Fibroblast of lung (primary cell): ENCODE measurements around the gene KIF15.

ENCODE experiments used
- EZH2 ChIP-seq: IDR thresholded peaks from 2 replicates; pipeline ENCODE4 v1.5.1; 2012; ENCODE audit warnings: low read length, control low read depth, mild to moderate bottlenecking; ENCODE audit errors: missing control alignments
- TF ChIP-seq, protein P1 (sequence below), 2 donors: IDR thresholded peaks in 1 of 2; conservative IDR thresholded peaks in 1 of 2; 1 replicate in 1 of 2; 2 replicates in 1 of 2; pipeline ENCODE4 v1.5.1; 2011 to 2012; ENCODE audit warnings: low read length in 2 of 2, control low read depth in 1 of 2, inconsistent platforms in 1 of 2, low read depth in 1 of 2, mild to moderate bottlenecking in 1 of 2

DNA sequence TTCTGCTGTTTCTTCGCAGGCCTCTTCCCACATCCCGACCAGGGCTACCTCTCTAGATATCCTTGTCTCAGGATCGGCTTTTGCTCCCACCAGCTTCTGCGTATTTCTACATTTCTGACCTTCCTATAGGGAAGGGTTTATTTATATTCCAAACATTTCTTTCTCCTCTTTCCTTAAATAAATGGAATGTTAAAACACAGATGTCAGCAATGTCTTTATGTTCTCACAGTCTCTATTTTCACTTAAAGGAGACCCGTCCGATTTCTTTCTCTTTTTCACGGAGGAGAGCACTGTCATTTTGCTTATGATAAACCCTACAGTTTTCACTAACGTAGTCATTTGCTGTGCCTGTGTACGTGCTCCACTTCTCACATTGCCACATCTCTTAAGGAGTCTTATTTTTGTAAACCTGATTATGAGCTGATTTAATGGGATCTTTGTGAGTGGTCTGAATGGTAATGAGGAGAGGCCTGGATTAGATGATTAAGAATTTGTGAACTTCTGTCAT is 630 bp downstream of the KIF15 start:
- TF ChIP-seq, protein P1, sequence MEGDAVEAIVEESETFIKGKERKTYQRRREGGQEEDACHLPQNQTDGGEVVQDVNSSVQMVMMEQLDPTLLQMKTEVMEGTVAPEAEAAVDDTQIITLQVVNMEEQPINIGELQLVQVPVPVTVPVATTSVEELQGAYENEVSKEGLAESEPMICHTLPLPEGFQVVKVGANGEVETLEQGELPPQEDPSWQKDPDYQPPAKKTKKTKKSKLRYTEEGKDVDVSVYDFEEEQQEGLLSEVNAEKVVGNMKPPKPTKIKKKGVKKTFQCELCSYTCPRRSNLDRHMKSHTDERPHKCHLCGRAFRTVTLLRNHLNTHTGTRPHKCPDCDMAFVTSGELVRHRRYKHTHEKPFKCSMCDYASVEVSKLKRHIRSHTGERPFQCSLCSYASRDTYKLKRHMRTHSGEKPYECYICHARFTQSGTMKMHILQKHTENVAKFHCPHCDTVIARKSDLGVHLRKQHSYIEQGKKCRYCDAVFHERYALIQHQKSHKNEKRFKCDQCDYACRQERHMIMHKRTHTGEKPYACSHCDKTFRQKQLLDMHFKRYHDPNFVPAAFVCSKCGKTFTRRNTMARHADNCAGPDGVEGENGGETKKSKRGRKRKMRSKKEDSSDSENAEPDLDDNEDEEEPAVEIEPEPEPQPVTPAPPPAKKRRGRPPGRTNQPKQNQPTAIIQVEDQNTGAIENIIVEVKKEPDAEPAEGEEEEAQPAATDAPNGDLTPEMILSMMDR (conservative IDR thresholded peaks at IDR 0.05 in 1 of 2, IDR thresholded peaks at IDR 0.05 in 1 of 2; ENCODE audit: low read depth in 1 of 2, low read length in 2 of 2), result no peak
- no peak for TF ChIP-seq EZH2
